T-helper 1 cell (primary cell): ENCODE measurements around the gene ITGB2.

Experiments used
- DNase-seq, 5 donors: peaks; one replicate each; pipeline ENCODE4 v3.0.0-alpha.2; 2012 to 2020

The ITGB2 gene

GRCh38 chr21:44908908-44909307 lies 11.8 kb downstream of the ITGB2 start:
- DNase-seq: no peak

GRCh38 chr21:44907966-44908895 lies 12.5 kb downstream of the ITGB2 start:
- no peak for DNase-seq

- no peak for DNase-seq
These were observed 13.3 kb downstream of the ITGB2 start for GRCh38 chr21:44907225-44907965.

GRCh38 chr21:44905728-44906090 lies 15.0 kb downstream of the ITGB2 start:
- no peak for DNase-seq

- DNase-seq: no peak
These were observed 15.5 kb downstream of the ITGB2 start for GRCh38 chr21:44905016-44905727.

- DNase-seq: no peak
These were observed 16.4 kb downstream of the ITGB2 start for GRCh38 chr21:44904141-44904923.

GRCh38 chr21:44903689-44904088 lies 17.0 kb downstream of the ITGB2 start:
- no peak for DNase-seq

- no peak for DNase-seq
These were observed 17.5 kb downstream of the ITGB2 start for GRCh38 chr21:44903050-44903685.

- DNase-seq: no peak
These were observed 18.2 kb downstream of the ITGB2 start for GRCh38 chr21:44902268-44903049.

- no peak for DNase-seq
These were observed 19.2 kb downstream of the ITGB2 start for GRCh38 chr21:44901391-44902074.

GRCh38 chr21:44900559-44901251 lies 20.0 kb downstream of the ITGB2 start:
- no peak for DNase-seq

GRCh38 chr21:44899768-44900558 lies 20.7 kb downstream of the ITGB2 start:
- DNase-seq: no peak

- DNase-seq: no peak
These were observed 21.6 kb downstream of the ITGB2 start for GRCh38 chr21:44898851-44899767.

GRCh38 chr21:44898011-44898488 lies 22.6 kb downstream of the ITGB2 start:
- DNase-seq: no peak

- no peak for DNase-seq
These were observed 23.2 kb downstream of the ITGB2 start for GRCh38 chr21:44897326-44898010.

- DNase-seq: peak in 1 of 5 donors; percentile 8
These were observed 24.0 kb downstream of the ITGB2 start for GRCh38 chr21:44896561-44897286.
